GM21723 (cell line): ENCODE data around the gene SOCS2.

Source experiments
- ATAC-seq: cut with Tn5 transposase; IDR thresholded peaks from one replicate; pipeline ENCODE4 v1.9.1; 2021; ENCODE audit warnings: mild to moderate bottlenecking, moderate library complexity; ENCODE audit not compliant: unreplicated experiment

Gene SOCS2

GRCh38 chr12:93565760-93566159 is 6.7 kb upstream of the SOCS2 start:
- no peak for ATAC-seq

- no peak for ATAC-seq
Observed at GRCh38 chr12:93567174-93567573, 5.3 kb upstream of the SOCS2 start.

- ATAC-seq, result no peak
Observed at GRCh38 chr12:93568091-93568490, 4.4 kb upstream of the SOCS2 start.

- ATAC-seq, result no peak
Observed at GRCh38 chr12:93569301-93569655, 3.2 kb upstream of the SOCS2 start.

- ATAC-seq, result peak; percentile 49
Observed at GRCh38 chr12:93569656-93570551, 2.6 kb upstream of the SOCS2 start.

GRCh38 chr12:93570552-93571364 is 1.7 kb upstream of the SOCS2 start:
- peak; percentile 60 for ATAC-seq

- ATAC-seq, result no peak
Observed at GRCh38 chr12:93571365-93571924, 1.0 kb upstream of the SOCS2 start.

GRCh38 chr12:93572712-93573551 is 457 bp downstream of the SOCS2 start:
- no peak for ATAC-seq

GRCh38 chr12:93573552-93574223 is 1.2 kb downstream of the SOCS2 start:
- no peak for ATAC-seq

- ATAC-seq, result no peak
Observed at GRCh38 chr12:93577222-93577621, 4.7 kb downstream of the SOCS2 start.

GRCh38 chr12:93578221-93578620 is 5.7 kb downstream of the SOCS2 start:
- no peak for ATAC-seq

- no peak for ATAC-seq
Observed at GRCh38 chr12:93580682-93581081, 8.2 kb downstream of the SOCS2 start.

- no peak for ATAC-seq
Observed at GRCh38 chr12:93581370-93581769, 8.9 kb downstream of the SOCS2 start.

GRCh38 chr12:93582351-93582750 is 9.9 kb downstream of the SOCS2 start:
- no peak for ATAC-seq

GRCh38 chr12:93583627-93584392 is 11.3 kb downstream of the SOCS2 start:
- no peak for ATAC-seq

GRCh38 chr12:93585247-93585646 is 12.8 kb downstream of the SOCS2 start:
- no peak for ATAC-seq

- no peak for ATAC-seq
Observed at GRCh38 chr12:93587611-93588010, 15.1 kb downstream of the SOCS2 start.

GRCh38 chr12:93589081-93589480 is 16.6 kb downstream of the SOCS2 start:
- no peak for ATAC-seq

- no peak for ATAC-seq
Observed at GRCh38 chr12:93591137-93591868, 18.8 kb downstream of the SOCS2 start.
